GM19395 (cell line): ENCODE results near the gene H1-8.
"Not testable (repeated sequence)": the region's sequence is repeated elsewhere in the genome, so short reads cannot be mapped to it uniquely, and the experiment has no call there.

Experiments
- ATAC-seq: cut with Tn5 transposase; IDR thresholded peaks from one replicate; pipeline ENCODE4 v1.9.1; 2021; ENCODE audit warnings: mild to moderate bottlenecking, moderate library complexity; ENCODE audit not compliant: unreplicated experiment

H1-8 gene

GRCh38 chr3:129514563-129514962 is 28.4 kb upstream of the H1-8 start:
- ATAC-seq: no peak

GRCh38 chr3:129515108-129515820 is 27.7 kb upstream of the H1-8 start:
- ATAC-seq: not testable (repeated sequence)

GRCh38 chr3:129515821-129516432 is 27.0 kb upstream of the H1-8 start:
- ATAC-seq: not testable (repeated sequence)

GRCh38 chr3:129517516-129517915 is 25.5 kb upstream of the H1-8 start:
- ATAC-seq: no peak

- no peak for ATAC-seq
Observed at GRCh38 chr3:129518038-129518561, 24.9 kb upstream of the H1-8 start.

- ATAC-seq: no peak
Observed at GRCh38 chr3:129518581-129518980, 24.4 kb upstream of the H1-8 start.

GRCh38 chr3:129519449-129519848 is 23.5 kb upstream of the H1-8 start:
- no peak for ATAC-seq

- no peak for ATAC-seq
Observed at GRCh38 chr3:129519896-129520715, 22.9 kb upstream of the H1-8 start.

GRCh38 chr3:129520960-129521359 is 22.0 kb upstream of the H1-8 start:
- no peak for ATAC-seq

- no peak for ATAC-seq
Observed at GRCh38 chr3:129521611-129522010, 21.4 kb upstream of the H1-8 start.

- ATAC-seq: no peak
Observed at GRCh38 chr3:129522953-129523352, 20.0 kb upstream of the H1-8 start.

- no peak for ATAC-seq
Observed at GRCh38 chr3:129524081-129524480, 18.9 kb upstream of the H1-8 start.

GRCh38 chr3:129525341-129525968 is 17.5 kb upstream of the H1-8 start:
- no peak for ATAC-seq

- peak; percentile 96 for ATAC-seq
Observed at GRCh38 chr3:129526121-129526900, 16.7 kb upstream of the H1-8 start.

GRCh38 chr3:129527262-129527661 is 15.7 kb upstream of the H1-8 start:
- no peak for ATAC-seq

GRCh38 chr3:129528589-129529100 is 14.3 kb upstream of the H1-8 start, which contains the start of gene RHO:
Gene RHO, plus strand, starts transcription at chr3:129528639. Its CDS starts 95 bp downstream, at chr3:129528734.
- ATAC-seq: no peak

GRCh38 chr3:129529436-129530210 is 13.4 kb upstream of the H1-8 start:
- ATAC-seq: no peak

- no peak for ATAC-seq
Observed at GRCh38 chr3:129530251-129530791, 12.7 kb upstream of the H1-8 start.

GRCh38 chr3:129530821-129531220 is 12.2 kb upstream of the H1-8 start:
- ATAC-seq: no peak
